Fibroblast of lung (primary cell): Measurements from ENCODE around the gene DIPK1B.

ENCODE experiments used
- CTCF ChIP-seq, 2 donors: IDR thresholded peaks in 1 of 2; conservative IDR thresholded peaks in 1 of 2; 1 replicate in 1 of 2; 2 replicates in 1 of 2; pipeline ENCODE4 v1.5.1; 2011 to 2012; ENCODE audit warnings: low read length in 2 of 2, control low read depth in 1 of 2, inconsistent platforms in 1 of 2, low read depth in 1 of 2, mild to moderate bottlenecking in 1 of 2
- EZH2 ChIP-seq: IDR thresholded peaks from 2 replicates; pipeline ENCODE4 v1.5.1; 2012; ENCODE audit warnings: low read length, control low read depth, mild to moderate bottlenecking; ENCODE audit errors: missing control alignments

- TF ChIP-seq CTCF (conservative IDR thresholded peaks at IDR 0.05 in 1 of 2, IDR thresholded peaks at IDR 0.05 in 1 of 2; ENCODE audit: low read depth in 1 of 2, low read length in 2 of 2) (no peak), EZH2 (no peak)
Measured at GRCh38 chr9:136690806-136691261, 21.5 kb upstream of the DIPK1B start.
